AG04449 (cell line): ENCODE results near the gene UBASH3A.

Experiments
- CTCF ChIA-PET: fragments of 350-600 bp; formaldehyde crosslinking; extraction: SDS; loops from one replicate; lab custom pipeline; 2021; ENCODE audit warnings: antibody characterized with exemption; lab: Yijun Ruan, JAX
- POLR2A ChIA-PET: fragments of 400-600, 350-600 bp; formaldehyde crosslinking; extraction: SDS; loops from one replicate; lab custom pipeline; 2020; ENCODE audit warnings: antibody characterized with exemption, inconsistent platforms; lab: Yijun Ruan, JAX
- DNase-seq: peaks from one replicate; pipeline ENCODE4 v3.0.0-alpha.2; 2010; ENCODE audit warnings: low read depth, low spot score
- H3K4me3 ChIP-seq: 2 replicates; pipeline ENCODE4 v1.5.1; 2011; ENCODE audit warnings: low read depth, mild to moderate bottlenecking, control low read depth, low read length
- CTCF ChIP-seq: IDR thresholded peaks from one replicate; pipeline ENCODE4 v1.5.1; 2011; ENCODE audit warnings: mild to moderate bottlenecking, moderate library complexity, low read length, control low read depth, inconsistent platforms; ENCODE audit not compliant: insufficient read depth; ENCODE audit errors: missing control alignments

UBASH3A gene

DNA sequence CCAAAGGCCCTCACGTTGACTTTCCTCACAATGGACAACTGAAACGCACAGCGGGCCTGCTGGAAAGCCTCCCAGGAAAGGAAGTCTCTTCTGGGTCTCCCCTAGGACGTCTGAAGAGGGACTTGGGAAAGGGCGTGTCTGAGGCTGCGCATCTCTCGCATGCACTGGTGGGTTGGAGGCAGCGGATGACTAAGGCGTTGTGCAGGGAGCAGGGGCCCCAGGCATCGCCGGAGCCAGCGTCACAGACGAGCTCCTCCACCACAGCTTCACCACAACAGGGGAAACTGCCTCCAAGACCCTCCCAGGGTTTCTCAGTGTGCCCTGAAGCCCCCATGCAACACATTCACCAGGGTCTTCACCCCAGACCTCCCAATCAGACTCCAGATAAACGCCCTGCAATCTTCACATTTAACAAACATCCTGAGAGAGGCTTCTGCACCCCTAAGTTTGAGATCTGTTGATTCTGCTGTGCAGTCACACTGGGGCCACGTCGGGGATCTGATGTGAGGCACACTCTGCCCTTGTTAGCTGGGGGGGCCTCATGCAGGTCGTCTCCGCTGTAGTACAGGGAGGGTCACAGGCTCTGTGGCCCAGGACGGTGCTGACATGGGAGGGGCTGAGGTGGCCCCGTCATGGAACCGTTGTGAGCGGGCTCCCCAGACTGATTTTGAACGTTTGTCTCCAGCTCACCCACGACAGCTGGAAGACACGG, 30.4 kb upstream of the UBASH3A start:
- CTCF ChIA-PET, result no interaction called here
- TF ChIP-seq CTCF, result no peak
- no peak overlapping the region for H3K4me3 ChIP-seq
- POLR2A ChIA-PET, result no interaction called here
- no peak for DNase-seq

DNA sequence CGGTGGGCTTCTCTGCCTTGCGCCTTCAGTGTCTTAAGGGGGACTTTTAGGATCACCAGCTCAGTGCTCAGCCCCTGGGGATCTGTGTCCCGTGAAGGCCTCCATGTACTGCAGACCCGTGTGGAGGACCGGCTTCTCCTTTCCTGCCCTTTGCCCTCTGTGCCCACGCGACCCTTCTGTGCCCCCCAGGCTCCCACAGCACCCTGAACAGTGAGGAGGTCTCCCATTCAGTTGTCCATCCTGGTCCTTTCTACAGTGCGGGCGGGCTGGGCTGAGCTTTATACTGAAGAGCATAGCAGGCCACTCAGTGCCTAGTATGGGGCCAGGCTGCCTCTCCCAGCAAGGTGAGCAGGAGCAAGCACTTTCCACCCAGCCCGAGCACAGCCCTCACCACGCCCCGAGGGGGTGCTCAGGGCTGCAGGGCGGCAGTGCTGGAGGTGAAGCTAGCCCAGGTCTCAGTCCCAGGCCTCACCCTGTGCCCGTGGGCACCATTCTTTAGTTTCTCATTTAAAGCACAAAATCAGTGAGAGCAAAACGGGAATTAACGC, 29.7 kb upstream of the UBASH3A start:
- no peak for DNase-seq
- ChIA-PET POLR2A (no interaction called here), CTCF (no interaction called here)
- TF ChIP-seq CTCF, result no peak
- H3K4me3 ChIP-seq, result no peak overlapping the region

DNA sequence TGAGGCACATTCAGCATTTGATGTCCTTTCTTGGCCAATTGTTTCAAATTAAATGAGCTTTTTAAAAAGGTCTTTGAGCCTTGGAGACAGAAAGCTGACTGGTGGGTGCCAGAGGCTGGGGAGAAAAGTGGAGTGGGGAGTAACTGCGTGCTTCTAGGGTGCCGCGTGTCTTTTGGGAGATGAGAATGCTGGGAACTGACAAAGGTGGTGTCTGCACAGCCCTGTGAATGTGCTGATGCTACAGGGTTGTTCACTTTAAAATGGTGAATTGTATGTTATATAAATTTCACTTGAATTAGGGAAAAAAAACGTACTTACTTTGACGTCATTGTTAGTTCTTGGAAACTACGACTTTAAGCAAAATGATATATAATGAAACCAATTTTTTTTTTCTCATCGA, 29.2 kb upstream of the UBASH3A start:
- CTCF ChIA-PET, result no interaction called here
- H3K4me3 ChIP-seq, result no peak overlapping the region

GRCh38 chr21:42374864-42375499, 28.7 kb upstream of the UBASH3A start:
- ChIA-PET POLR2A (no interaction called here), CTCF (no interaction called here)
- TF ChIP-seq CTCF, result no peak
- DNase-seq, result no peak
- no peak overlapping the region for H3K4me3 ChIP-seq

More for the DNA sequence above, 29.2 kb upstream of the UBASH3A start:
- POLR2A ChIA-PET, result no interaction called here
- DNase-seq, result no peak
- TF ChIP-seq CTCF, result no peak

DNA sequence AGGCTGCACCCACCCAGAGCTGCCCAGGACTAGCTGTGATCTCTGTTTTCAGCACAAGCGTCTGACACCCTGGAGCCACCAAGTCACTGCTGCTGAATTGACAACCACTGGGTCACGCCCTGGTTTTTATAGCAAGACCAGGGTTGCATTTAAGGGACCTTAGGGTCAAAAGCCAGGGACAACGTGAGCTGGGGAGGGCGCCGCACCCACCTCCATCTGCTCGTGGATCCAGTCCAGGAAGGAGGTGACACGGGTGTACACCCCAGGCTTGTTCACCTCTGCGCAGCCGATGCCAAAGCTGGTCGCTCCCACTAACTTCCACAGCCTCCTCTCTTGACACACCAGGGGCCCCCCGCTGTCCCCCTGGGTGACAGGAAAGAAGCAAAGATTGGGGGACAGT, 28.2 kb upstream of the UBASH3A start:
- POLR2A ChIA-PET, result no interaction called here
- no peak overlapping the region for H3K4me3 ChIP-seq
- DNase-seq, result no peak
- no peak for TF ChIP-seq CTCF
- CTCF ChIA-PET, result no interaction called here

GRCh38 chr21:42375966-42376337, 27.8 kb upstream of the UBASH3A start:
- no peak for DNase-seq
- CTCF ChIA-PET, result no interaction called here
- H3K4me3 ChIP-seq, result no peak overlapping the region
- TF ChIP-seq CTCF, result no peak
- POLR2A ChIA-PET, result no interaction called here
